ENCODE measurements around the gene ERP27.

ERP27 gene

DNA sequence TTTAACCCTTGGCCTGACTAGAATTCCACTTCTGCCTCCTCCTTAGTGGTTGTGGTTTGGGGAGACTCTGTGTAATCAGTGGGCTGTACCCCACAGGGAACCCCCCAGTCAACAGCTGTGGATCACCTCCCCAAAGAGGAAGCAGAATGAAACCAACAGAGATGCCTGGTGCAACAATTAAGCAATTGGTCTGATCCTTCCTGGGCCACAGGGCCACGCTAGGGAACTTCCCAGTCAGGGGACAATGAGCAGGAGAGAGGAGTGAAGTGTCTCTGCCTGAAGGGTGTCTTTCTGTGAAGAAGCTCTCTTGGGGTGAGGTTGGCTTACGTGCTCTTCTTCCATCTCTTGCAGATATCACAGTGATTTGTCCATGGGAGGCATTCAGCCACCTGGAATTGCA, 42.7 kb upstream of the ERP27 start:
- TF ChIP-seq ZNF529 (tag by site-specific recombination; IDR thresholded peaks at IDR 0.05; ENCODE audit: insufficient replicate concordance) (no peak), ZNF223 (tag by site-specific recombination; IDR thresholded peaks at IDR 0.05) (no peak), ZEB2 (tag by site-specific recombination; IDR thresholded peaks at IDR 0.05) (no peak), KLF1 (tag by site-specific recombination; IDR thresholded peaks at IDR 0.05) (no peak)
- ChIA-PET CTCF (interaction anchor here (1.8 kb wide), 1 partner anchor 14 kb away, joined by 8 read pairs; no protein-coding TSS in a partner anchor), POLR2A (no interaction called here)
- H3K36me3 ChIP-seq (ENCODE audit: control insufficient read depth in 2 of 2, insufficient read depth in 1 of 2, low read length in 2 of 2): no peaks in the 10 kb centered on the region
- H3K9me3 ChIP-seq (ENCODE audit: control insufficient read depth, insufficient read depth, low read depth, low read length): no peaks in the 10 kb centered on the region
- no peak overlapping the region for H3K27ac ChIP-seq (ENCODE audit: extremely low read depth, low read depth, low read length)
- H3K4me1 ChIP-seq (ENCODE audit: control insufficient read depth, insufficient read depth, low read length): no peaks in the 10 kb centered on the region
- no peak overlapping the region for H3K4me3 ChIP-seq (ENCODE audit: low read depth, low read length)

DNA sequence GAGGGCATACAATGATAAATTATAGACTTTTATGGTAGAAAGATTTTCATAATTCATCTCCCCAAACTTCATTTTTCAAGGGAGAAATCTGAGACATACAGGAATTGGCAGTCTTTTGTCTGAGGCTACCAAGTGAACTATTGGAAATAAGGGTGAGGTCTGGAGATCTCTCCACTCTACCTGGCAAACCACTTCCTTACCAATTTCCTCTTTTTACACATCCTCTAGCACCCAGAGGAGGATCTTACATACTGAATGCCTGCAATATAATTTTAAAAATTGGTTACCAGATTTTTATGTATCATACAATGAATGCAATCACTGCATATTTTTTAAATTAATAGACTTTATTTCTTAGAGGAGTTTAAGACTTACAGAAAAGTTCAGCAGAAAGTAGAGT, 41.1 kb upstream of the ERP27 start:
- Histone ChIP-seq H3K4me1 (ENCODE audit: control insufficient read depth, insufficient read depth, low read length) (no peaks in the 10 kb centered on the region), H3K9me3 (ENCODE audit: control insufficient read depth, insufficient read depth, low read depth, low read length) (no peaks in the 10 kb centered on the region), H3K27ac (ENCODE audit: extremely low read depth, low read depth, low read length) (no peak overlapping the region), H3K36me3 (ENCODE audit: control insufficient read depth in 2 of 2, insufficient read depth in 1 of 2, low read length in 2 of 2) (no peaks in the 10 kb centered on the region), H3K4me3 (ENCODE audit: low read depth, low read length) (no peak overlapping the region)
- TF ChIP-seq ZNF560 (tag by site-specific recombination; IDR thresholded peaks at IDR 0.05; ENCODE audit: borderline replicate concordance): no peak
- TF ChIP-seq, protein P1, sequence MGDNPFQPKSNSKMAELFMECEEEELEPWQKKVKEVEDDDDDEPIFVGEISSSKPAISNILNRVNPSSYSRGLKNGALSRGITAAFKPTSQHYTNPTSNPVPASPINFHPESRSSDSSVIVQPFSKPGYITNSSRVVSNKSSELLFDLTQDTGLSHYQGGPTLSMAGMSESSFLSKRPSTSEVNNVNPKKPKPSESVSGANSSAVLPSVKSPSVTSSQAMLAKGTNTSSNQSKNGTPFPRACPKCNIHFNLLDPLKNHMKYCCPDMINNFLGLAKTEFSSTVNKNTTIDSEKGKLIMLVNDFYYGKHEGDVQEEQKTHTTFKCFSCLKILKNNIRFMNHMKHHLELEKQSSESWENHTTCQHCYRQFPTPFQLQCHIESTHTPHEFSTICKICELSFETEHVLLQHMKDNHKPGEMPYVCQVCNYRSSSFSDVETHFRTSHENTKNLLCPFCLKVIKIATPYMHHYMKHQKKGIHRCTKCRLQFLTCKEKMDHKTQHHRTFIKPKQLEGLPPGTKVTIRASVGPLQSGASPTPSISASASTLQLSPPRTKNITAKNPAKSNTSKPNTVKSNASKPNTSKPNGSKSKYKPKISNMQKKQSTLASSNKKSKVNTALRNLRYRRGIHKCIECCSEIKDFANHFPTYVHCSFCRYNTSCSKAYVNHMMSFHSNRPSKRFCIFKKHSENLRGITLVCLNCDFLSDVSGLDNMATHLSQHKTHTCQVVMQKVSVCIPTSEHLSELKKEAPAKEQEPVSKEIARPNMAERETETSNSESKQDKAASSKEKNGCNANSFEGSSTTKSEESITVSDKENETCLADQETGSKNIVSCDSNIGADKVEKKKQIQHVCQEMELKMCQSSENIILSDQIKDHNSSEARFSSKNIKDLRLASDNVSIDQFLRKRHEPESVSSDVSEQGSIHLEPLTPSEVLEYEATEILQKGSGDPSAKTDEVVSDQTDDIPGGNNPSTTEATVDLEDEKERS (tag by site-specific recombination; IDR thresholded peaks at IDR 0.05): no peak
- TF ChIP-seq, protein P2, sequence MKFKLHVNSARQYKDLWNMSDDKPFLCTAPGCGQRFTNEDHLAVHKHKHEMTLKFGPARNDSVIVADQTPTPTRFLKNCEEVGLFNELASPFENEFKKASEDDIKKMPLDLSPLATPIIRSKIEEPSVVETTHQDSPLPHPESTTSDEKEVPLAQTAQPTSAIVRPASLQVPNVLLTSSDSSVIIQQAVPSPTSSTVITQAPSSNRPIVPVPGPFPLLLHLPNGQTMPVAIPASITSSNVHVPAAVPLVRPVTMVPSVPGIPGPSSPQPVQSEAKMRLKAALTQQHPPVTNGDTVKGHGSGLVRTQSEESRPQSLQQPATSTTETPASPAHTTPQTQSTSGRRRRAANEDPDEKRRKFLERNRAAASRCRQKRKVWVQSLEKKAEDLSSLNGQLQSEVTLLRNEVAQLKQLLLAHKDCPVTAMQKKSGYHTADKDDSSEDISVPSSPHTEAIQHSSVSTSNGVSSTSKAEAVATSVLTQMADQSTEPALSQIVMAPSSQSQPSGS (tag by site-specific recombination; IDR thresholded peaks at IDR 0.05; ENCODE audit: low read depth): no peak
- TF ChIP-seq ZNF311 (tag by site-specific recombination; IDR thresholded peaks at IDR 0.05; ENCODE audit: borderline replicate concordance): no peak
- TF ChIP-seq ZNF239 (tag by site-specific recombination; IDR thresholded peaks at IDR 0.05): no peak
- TF ChIP-seq ZNF530 (tag by site-specific recombination; IDR thresholded peaks at IDR 0.05; ENCODE audit: low read depth): no peak
- TF ChIP-seq, protein P3, sequence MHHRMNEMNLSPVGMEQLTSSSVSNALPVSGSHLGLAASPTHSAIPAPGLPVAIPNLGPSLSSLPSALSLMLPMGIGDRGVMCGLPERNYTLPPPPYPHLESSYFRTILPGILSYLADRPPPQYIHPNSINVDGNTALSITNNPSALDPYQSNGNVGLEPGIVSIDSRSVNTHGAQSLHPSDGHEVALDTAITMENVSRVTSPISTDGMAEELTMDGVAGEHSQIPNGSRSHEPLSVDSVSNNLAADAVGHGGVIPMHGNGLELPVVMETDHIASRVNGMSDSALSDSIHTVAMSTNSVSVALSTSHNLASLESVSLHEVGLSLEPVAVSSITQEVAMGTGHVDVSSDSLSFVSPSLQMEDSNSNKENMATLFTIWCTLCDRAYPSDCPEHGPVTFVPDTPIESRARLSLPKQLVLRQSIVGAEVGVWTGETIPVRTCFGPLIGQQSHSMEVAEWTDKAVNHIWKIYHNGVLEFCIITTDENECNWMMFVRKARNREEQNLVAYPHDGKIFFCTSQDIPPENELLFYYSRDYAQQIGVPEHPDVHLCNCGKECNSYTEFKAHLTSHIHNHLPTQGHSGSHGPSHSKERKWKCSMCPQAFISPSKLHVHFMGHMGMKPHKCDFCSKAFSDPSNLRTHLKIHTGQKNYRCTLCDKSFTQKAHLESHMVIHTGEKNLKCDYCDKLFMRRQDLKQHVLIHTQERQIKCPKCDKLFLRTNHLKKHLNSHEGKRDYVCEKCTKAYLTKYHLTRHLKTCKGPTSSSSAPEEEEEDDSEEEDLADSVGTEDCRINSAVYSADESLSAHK (tag by site-specific recombination; IDR thresholded peaks at IDR 0.05): no peak
- no peak for TF ChIP-seq KLF8 (tag by site-specific recombination; IDR thresholded peaks at IDR 0.05)
- ChIA-PET POLR2A (no interaction called here), CTCF (no interaction called here)

DNA sequence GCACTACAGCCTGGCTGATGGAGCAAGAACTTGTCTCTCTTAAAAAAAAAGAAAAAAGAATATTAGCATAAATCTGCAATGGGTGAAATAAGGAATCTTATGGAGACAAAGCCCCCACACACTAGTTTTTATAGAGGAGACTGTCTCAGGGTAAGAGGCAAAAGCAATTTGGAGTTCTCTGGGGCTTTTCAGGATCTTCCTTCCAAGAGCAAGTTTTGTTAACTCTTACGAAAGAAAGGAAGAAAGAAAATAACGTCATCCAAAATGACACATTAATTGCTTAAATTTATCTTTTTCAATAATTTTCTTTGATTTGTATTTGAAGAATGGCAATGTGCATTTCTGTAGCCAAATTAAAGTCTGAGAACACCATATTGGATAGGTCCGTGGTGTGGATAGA, 38.3 kb upstream of the ERP27 start:
- Histone ChIP-seq H3K9me3 (ENCODE audit: control insufficient read depth, insufficient read depth, low read depth, low read length) (no peaks in the 10 kb centered on the region), H3K36me3 (ENCODE audit: control insufficient read depth in 2 of 2, insufficient read depth in 1 of 2, low read length in 2 of 2) (no peaks in the 10 kb centered on the region), H3K4me1 (ENCODE audit: control insufficient read depth, insufficient read depth, low read length) (no peaks in the 10 kb centered on the region), H3K4me3 (ENCODE audit: low read depth, low read length) (no peak overlapping the region), H3K27ac (ENCODE audit: extremely low read depth, low read depth, low read length) (no peak overlapping the region)
- ChIA-PET POLR2A (no interaction called here), CTCF (no interaction called here)
- TF ChIP-seq, protein P4, sequence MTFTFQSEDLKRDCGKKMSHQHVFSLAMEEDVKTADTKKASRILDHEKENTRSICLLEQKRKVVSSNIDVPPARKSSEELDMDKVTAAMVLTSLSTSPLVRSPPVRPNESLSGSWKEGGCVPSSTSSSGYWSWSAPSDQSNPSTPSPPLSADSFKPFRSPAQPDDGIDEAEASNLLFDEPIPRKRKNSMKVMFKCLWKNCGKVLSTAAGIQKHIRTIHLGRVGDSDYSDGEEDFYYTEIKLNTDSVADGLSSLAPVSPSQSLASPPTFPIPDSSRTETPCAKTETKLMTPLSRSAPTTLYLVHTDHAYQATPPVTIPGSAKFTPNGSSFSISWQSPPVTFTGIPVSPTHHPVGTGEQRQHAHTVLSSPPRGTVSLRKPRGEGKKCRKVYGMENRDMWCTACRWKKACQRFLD (tag by site-specific recombination; IDR thresholded peaks at IDR 0.05): no peak
- no peak for TF ChIP-seq ZNF670 (tag by site-specific recombination; IDR thresholded peaks at IDR 0.05; ENCODE audit: low read depth)
- TF ChIP-seq, protein P5, sequence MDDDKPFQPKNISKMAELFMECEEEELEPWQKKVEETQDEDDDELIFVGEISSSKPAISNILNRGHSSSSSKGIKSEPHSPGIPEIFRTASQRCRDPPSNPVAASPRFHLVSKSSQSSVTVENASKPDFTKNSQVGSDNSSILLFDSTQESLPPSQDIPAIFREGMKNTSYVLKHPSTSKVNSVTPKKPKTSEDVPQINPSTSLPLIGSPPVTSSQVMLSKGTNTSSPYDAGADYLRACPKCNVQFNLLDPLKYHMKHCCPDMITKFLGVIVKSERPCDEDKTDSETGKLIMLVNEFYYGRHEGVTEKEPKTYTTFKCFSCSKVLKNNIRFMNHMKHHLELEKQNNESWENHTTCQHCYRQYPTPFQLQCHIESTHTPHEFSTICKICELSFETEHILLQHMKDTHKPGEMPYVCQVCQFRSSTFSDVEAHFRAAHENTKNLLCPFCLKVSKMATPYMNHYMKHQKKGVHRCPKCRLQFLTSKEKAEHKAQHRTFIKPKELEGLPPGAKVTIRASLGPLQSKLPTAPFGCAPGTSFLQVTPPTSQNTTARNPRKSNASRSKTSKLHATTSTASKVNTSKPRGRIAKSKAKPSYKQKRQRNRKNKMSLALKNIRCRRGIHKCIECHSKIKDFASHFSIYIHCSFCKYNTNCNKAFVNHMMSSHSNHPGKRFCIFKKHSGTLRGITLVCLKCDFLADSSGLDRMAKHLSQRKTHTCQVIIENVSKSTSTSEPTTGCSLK (tag by site-specific recombination; IDR thresholded peaks at IDR 0.05): no peak

Data from HEK293 (cell line).